ENCODE measurements around the gene ADAR. TPM values are rescaled to one million over a fixed set of nuclear protein-coding genes. Genes with fewer than 3 reads are reported as not detected.

The ADAR gene
- total RNA-seq, 1 donor from 2014 or later = 128 TPM

DNA sequence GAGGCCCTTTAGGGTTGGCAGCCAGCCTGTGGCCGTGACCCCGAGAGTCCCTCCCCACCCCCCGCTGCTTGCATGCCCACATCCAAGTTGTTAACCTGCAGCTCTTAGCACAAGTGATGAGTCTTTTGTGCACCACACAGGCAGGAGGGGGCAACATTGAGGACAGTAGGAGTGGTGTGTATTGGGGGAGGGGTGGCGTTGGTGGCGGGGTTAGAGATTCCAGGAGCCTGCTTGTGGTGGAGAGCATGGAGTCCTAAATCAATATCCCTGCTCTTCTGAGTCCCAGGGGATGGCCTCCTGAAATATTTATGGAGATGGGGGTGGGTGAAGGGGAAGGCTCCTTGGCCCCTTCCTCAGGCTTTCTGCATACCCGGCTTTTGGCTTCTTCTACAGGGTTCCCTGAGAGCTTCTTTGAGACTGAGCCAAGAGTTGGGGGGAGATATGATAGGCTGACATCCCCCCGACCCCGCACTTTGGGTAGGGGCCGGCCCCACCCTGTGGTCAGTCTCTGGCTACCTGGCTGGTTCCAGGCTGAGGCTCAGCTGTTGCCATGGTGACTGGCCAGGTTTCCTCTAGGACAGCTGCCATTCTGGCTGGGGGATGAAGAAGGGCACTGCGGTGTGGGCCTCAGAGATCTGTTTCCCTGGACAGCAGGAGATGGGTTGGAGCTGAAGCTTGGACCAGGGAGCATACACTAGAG lies 35.4 kb downstream of the ADAR start:
- Histone ChIP-seq H3K4me2 (no peak overlapping the region), H3K27me3 (peaks cover 20% of the 10 kb centered on the region), H3K36me3 (no peaks in the 10 kb centered on the region), H2AFZ (replicated peaks) (no peak overlapping the region), H3F3A (ENCODE audit: low read depth) (peaks cover 8% of the 10 kb centered on the region), H3K9me3 (ENCODE audit: low read depth) (no peaks in the 10 kb centered on the region), H3K4me3 (no peak overlapping the region), H3K4me1 (peaks cover 10% of the 10 kb centered on the region), H4K20me1 (ENCODE audit: low read depth) (peaks cover 11% of the 10 kb centered on the region), H3K27ac (no peak overlapping the region), H3K79me2 (ENCODE audit: low read depth) (no peaks in the 10 kb centered on the region), H3K9ac (no peak overlapping the region)
- no peaks in the 10 kb centered on the region for H3K9me3 Mint-ChIP-seq
- H3K4me1 Mint-ChIP-seq = peaks cover 22% of the 10 kb centered on the region
- peaks cover 27% of the 10 kb centered on the region for H3K27me3 Mint-ChIP-seq (ENCODE audit: insufficient read depth, low read depth)
- H3K36me3 Mint-ChIP-seq = peaks cover 9% of the 10 kb centered on the region
- DNase-seq (ENCODE audit: low spot score) = no peak
- TF ChIP-seq CTCF (IDR thresholded peaks at IDR 0.05) (no peak), EZH2 (IDR thresholded peaks at IDR 0.05) (no peak), EZH2phosphoT487 (IDR thresholded peaks at IDR 0.05) (no peak)
- no peak overlapping the region for H3K27ac Mint-ChIP-seq
- H3K4me3 Mint-ChIP-seq = no peak overlapping the region

DNA sequence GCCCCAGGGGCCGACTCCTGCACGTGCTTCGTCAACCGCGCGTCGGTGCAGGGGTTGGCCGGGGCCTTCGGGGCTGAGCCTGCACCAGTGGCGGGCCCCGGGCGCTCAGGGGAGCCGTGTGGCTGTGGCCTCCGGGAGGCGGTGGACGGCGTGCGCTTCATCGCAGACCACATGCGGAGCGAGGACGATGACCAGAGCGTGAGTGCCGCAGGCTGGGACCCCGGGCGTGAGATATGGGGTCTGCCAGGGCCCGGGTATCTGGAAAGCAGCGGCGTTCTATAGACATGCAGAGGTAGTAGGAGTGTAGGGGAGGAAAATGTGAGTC lies 36.1 kb downstream of the ADAR start:
- Histone ChIP-seq H3K4me1 (peaks cover 12% of the 10 kb centered on the region), H3K9ac (no peak overlapping the region), H3K27ac (no peak overlapping the region), H3K9me3 (ENCODE audit: low read depth) (no peaks in the 10 kb centered on the region), H3K27me3 (peaks cover 20% of the 10 kb centered on the region), H4K20me1 (ENCODE audit: low read depth) (peaks cover 11% of the 10 kb centered on the region), H3K4me2 (no peak overlapping the region), H3F3A (ENCODE audit: low read depth) (peaks cover 15% of the 10 kb centered on the region), H3K36me3 (no peaks in the 10 kb centered on the region), H3K4me3 (no peak overlapping the region), H3K79me2 (ENCODE audit: low read depth) (no peaks in the 10 kb centered on the region), H2AFZ (replicated peaks) (no peak overlapping the region)
- TF ChIP-seq EZH2 (IDR thresholded peaks at IDR 0.05) = no peak
- no peak for TF ChIP-seq CTCF (IDR thresholded peaks at IDR 0.05)
- no peak for TF ChIP-seq EZH2phosphoT487 (IDR thresholded peaks at IDR 0.05)
- Mint-ChIP-seq H3K27ac (no peak overlapping the region), H3K36me3 (peaks cover 9% of the 10 kb centered on the region), H3K9me3 (no peaks in the 10 kb centered on the region), H3K27me3 (ENCODE audit: insufficient read depth, low read depth) (peaks cover 29% of the 10 kb centered on the region), H3K4me3 (no peak overlapping the region), H3K4me1 (peaks cover 26% of the 10 kb centered on the region)
- no peak for DNase-seq (ENCODE audit: low spot score)

DNA sequence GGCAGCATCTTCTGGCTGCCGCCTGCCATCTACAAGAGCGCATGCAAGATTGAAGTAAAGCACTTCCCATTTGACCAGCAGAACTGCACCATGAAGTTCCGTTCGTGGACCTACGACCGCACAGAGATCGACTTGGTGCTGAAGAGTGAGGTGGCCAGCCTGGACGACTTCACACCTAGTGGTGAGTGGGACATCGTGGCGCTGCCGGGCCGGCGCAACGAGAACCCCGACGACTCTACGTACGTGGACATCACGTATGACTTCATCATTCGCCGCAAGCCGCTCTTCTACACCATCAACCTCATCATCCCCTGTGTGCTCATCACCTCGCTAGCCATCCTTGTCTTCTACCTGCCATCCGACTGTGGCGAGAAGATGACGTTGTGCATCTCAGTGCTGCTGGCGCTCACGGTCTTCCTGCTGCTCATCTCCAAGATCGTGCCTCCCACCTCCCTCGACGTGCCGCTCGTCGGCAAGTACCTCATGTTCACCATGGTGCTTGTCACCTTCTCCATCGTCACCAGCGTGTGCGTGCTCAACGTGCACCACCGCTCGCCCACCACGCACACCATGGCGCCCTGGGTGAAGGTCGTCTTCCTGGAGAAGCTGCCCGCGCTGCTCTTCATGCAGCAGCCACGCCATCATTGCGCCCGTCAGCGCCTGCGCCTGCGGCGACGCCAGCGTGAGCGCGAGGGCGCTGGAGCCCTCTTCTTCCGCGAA lies 36.6 kb downstream of the ADAR start:
- TF ChIP-seq EZH2 (IDR thresholded peaks at IDR 0.05) = no peak
- no peak overlapping the region for H2AFZ ChIP-seq (replicated peaks)
- no peaks in the 10 kb centered on the region for H3K9me3 ChIP-seq (ENCODE audit: low read depth)
- no peaks in the 10 kb centered on the region for H3K9me3 Mint-ChIP-seq
- no peak overlapping the region for H3K4me3 ChIP-seq
- peaks cover 20% of the 10 kb centered on the region for H3F3A ChIP-seq (ENCODE audit: low read depth)
- no peak overlapping the region for H3K27ac Mint-ChIP-seq
- peaks cover 29% of the 10 kb centered on the region for H3K4me1 Mint-ChIP-seq
- no peaks in the 10 kb centered on the region for H3K79me2 ChIP-seq (ENCODE audit: low read depth)
- peaks cover 20% of the 10 kb centered on the region for H3K27me3 ChIP-seq
- H3K36me3 ChIP-seq = no peaks in the 10 kb centered on the region
- H3K27me3 Mint-ChIP-seq (ENCODE audit: insufficient read depth, low read depth) = peaks cover 28% of the 10 kb centered on the region
- DNase-seq (ENCODE audit: low spot score) = no peak
- peaks cover 9% of the 10 kb centered on the region for H3K36me3 Mint-ChIP-seq
- H3K9ac ChIP-seq = no peak overlapping the region
- H4K20me1 ChIP-seq (ENCODE audit: low read depth) = peaks cover 14% of the 10 kb centered on the region
- no peak overlapping the region for H3K4me2 ChIP-seq
- H3K4me3 Mint-ChIP-seq = no peak overlapping the region
- H3K27ac ChIP-seq = no peak overlapping the region
- H3K4me1 ChIP-seq = peaks cover 15% of the 10 kb centered on the region
